Astrocyte of the cerebellum (primary cell): ENCODE data around the gene EPHA2.

ENCODE experiments used
- DNase-seq: peaks from one replicate; pipeline ENCODE4 v3.0.0-alpha.2; 2011; ENCODE audit warnings: low read depth
- H3K4me3 ChIP-seq: 2 replicates; pipeline ENCODE4 v1.5.1; 2011; ENCODE audit warnings: mild to moderate bottlenecking, low read depth, low read length, moderate library complexity
- in situ Hi-C: cut with HindIII; loops from 2 replicates; pipeline ENCODE4 v1.10.0; 2017; ENCODE audit warnings: low sequenced_read_pairs
- TF ChIP-seq, protein P1 (sequence below): IDR thresholded peaks from 2 replicates; pipeline ENCODE4 v1.5.1; 2012; ENCODE audit warnings: low read length, low read depth, moderate library complexity, mild to moderate bottlenecking; ENCODE audit errors: missing control alignments

Gene EPHA2

DNA sequence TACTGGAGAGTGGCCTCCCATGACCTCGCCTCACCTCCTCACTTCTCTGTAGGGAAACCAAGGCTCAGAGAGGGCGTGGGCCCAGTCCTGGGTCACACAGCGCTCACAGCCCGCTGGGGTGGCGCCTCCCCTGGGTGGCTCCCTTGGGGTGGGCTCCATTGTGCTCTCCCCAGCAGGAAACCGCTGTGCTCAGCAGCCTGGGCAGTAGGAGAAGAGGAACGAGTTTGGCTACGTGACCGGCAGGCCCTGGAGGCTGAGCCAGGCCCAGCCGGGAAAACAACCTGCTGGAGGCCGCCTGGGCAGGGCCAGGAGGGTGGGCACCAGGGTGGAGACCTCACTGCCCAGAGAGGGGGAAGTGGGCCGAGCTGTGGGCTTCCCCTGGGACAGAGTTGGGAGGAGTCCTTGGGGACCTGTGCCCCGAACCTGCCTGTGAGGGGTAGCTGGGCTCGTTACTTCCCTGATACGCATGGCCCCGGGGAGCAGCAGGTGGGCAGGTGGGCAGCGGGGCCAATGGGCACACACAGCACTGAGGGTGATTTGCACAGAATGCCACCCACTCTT, 67.4 kb downstream of the EPHA2 start:
- no peak overlapping the region for H3K4me3 ChIP-seq
- in situ Hi-C loops, result no loop called here
- TF ChIP-seq, protein P1, sequence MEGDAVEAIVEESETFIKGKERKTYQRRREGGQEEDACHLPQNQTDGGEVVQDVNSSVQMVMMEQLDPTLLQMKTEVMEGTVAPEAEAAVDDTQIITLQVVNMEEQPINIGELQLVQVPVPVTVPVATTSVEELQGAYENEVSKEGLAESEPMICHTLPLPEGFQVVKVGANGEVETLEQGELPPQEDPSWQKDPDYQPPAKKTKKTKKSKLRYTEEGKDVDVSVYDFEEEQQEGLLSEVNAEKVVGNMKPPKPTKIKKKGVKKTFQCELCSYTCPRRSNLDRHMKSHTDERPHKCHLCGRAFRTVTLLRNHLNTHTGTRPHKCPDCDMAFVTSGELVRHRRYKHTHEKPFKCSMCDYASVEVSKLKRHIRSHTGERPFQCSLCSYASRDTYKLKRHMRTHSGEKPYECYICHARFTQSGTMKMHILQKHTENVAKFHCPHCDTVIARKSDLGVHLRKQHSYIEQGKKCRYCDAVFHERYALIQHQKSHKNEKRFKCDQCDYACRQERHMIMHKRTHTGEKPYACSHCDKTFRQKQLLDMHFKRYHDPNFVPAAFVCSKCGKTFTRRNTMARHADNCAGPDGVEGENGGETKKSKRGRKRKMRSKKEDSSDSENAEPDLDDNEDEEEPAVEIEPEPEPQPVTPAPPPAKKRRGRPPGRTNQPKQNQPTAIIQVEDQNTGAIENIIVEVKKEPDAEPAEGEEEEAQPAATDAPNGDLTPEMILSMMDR, result no peak
- DNase-seq, result no peak

DNA sequence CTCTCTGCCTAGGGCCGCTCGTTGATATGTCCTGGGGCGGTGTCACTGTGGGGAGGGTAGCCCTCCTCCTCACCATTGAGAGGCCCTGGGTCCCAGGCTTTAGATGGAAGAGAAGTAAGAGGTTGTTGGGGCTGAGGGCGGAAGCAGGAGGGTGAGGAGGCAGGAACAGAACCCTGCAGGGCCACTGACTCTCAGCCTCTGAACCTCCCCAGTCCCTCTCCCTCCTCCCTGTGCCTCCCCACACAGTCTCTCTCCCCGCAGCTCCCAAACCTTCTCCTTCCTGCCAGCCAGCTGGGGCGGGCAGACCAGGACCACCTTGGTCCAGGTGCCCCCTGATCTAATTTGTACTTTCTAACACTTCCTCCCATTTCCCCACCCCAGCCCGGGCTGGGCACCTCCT, 68.1 kb downstream of the EPHA2 start:
- DNase-seq, result no peak
- in situ Hi-C loops, result no loop called here
- TF ChIP-seq, protein P1, result no peak
- no peak overlapping the region for H3K4me3 ChIP-seq

DNA sequence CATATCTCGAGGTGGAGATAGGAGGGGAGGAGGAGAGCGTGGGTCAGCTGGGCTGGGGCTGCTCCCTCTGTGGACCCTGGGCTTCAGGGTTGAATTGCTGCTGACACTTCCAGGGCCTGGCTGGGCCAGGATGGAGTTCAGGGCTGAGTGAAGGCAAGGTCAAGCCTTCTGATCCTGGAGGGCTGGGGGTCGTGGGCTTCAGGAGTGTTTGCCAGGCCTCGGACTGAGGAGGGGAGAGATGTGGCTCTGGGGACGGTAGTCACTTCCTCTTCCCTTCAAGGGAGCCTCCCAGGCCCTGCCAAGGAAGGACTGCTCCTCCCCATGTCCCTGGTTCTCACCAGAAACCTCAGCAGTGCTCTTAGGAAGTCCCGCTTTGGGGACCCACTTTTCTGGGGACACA, 70.3 kb downstream of the EPHA2 start:
- in situ Hi-C loops, result no loop called here
- no peak overlapping the region for H3K4me3 ChIP-seq
- no peak for DNase-seq
- TF ChIP-seq, protein P1, result no peak

DNA sequence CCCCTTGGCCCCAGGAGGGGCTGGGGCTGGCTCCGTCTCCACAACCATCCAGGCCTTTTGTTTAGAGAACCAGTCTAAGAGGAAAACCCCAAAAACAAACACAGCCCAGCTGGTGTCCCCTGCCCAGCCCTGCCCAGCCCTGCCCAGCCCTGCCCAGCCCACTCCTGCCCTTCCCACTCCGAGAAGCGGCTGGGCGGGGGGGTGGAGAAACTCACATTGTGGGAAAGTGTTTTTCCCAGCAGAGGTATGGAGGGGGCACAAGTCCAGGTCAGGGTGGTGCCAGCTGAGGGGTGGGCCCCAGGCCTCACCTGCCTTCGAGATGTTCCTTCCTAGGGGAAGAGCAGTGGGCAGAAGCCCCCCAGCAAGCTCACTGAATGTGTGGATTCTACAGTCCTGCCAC, 72.4 kb downstream of the EPHA2 start:
- no peak for DNase-seq
- no peak overlapping the region for H3K4me3 ChIP-seq
- TF ChIP-seq, protein P1, result no peak
- in situ Hi-C loops, result no loop called here

DNA sequence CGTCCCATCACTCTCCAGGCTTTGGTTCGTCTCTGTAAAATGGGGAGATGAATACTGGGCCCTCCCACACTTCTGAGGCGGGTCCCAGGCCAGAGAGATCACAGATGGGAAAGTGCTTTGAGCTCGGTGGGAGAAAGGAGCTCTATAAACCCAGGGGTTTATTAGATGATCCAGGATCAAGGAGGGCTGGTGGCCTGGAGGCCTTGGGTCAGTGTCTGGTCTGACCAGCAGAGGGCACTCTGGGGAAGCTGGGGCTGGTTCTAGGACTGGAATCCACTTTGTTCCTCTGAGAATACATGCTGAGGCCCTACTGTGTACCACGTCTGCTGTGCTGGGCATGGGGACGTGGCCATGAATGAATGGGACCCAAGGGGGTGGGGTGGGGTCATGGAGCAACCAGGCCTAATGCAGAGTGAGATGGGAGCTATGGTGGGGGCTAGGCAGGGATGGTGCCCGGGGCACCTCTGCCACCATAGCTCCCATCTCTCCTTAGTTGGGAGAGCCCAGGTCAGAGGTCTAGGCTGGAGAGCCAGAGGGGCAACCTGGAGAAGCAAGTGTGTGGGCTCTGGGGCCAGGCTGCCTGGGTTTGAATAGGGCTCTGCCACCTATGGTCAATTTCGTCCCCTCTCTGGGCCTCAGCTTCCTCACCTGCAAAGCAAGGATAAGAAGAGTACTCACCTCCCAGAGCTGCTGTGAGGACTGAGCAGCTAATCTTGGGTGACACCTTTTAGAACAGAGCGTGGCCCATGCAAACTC, 73.4 kb downstream of the EPHA2 start:
- H3K4me3 ChIP-seq, result no peak overlapping the region
- TF ChIP-seq, protein P1, result peak; percentile 92
- in situ Hi-C loops, result no loop called here
- no peak for DNase-seq

DNA sequence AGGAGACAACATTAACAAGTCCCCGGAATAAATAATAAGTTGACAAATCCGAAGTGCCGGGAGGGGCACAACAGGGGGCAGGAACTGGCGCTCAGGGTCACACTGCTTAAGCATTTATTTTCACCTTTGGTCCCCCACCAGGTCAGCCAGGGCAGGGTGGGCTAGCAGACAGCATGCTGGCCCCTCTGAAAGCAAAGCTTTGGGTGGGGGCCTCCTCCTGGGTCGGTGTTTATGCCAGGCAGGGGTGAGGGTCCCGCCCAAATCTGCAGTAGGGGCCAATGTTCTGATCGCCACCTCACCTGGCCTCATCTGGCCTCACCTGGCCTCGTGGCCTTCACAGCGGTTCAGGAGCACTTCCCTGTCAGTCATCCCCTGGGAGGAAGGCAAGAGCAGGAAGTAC, 74.2 kb downstream of the EPHA2 start:
- TF ChIP-seq, protein P1, result no peak

More for the DNA sequence above, 74.2 kb downstream of the EPHA2 start:
- H3K4me3 ChIP-seq, result no peak overlapping the region
- in situ Hi-C loops, result no loop called here
- DNase-seq, result no peak
